GM12892 (cell line): Measurements from ENCODE around the gene NAA80.

Source experiments
- POLR2A ChIP-seq: IDR thresholded peaks from 2 replicates; pipeline ENCODE4 v1.6.1; 2011; ENCODE audit warnings: low read depth, low read length, control low read depth
- POLR2AphosphoS5 ChIP-seq: IDR thresholded peaks from 2 replicates; pipeline ENCODE4 v1.6.1; 2011; ENCODE audit warnings: low read depth, low read length, control low read depth
- TAF1 ChIP-seq: IDR thresholded peaks from 2 replicates; pipeline ENCODE4 v1.6.1; 2011; ENCODE audit warnings: low read depth, mild to moderate bottlenecking, control low read depth, low read length, borderline replicate concordance

DNA sequence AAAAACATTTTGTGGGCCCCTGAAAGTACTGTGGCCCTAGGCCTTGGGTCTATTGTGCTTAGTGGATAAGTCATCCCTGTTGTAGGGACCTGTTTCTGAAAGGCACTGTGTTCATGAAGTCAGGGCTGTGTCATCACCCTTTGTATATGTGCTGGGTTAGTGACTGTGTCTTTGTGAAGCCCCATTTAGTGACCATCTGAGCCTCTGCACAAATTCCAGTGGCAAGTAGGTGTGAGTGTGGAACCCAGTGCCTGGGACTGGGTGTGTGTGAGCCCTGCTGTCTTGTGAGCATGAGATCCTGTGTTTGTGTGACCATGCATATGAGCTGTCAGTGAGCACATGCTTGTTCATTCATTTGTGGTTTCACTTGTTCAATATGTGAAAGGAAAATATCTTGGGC, 5.4 kb upstream of the NAA80 start:
- no peak for TF ChIP-seq POLR2A
- no peak for TF ChIP-seq POLR2AphosphoS5
- no peak for TF ChIP-seq TAF1
